T47D (cell line): ENCODE data around the gene BCL2.

Experiments used
- DNase-seq, 2 experiments: peaks; one replicate each; pipeline versions ENCODE4 v3.0.0 to v3.0.0-alpha.2; 2011 to 2012; ENCODE audit warnings: low read depth in 1 of 2, low spot score in 1 of 2
- JUND ChIP-seq: IDR thresholded peaks from 2 replicates; pipeline ENCODE4 v1.6.1; 2012; ENCODE audit warnings: low read depth
- in situ Hi-C: cut with HindIII; loops from 2 replicates; pipeline ENCODE4 v1.10.0; 2016; ENCODE audit warnings: low sequenced_read_pairs, low pct_unique_long_range_greater_than_20kb

The BCL2 gene

DNA sequence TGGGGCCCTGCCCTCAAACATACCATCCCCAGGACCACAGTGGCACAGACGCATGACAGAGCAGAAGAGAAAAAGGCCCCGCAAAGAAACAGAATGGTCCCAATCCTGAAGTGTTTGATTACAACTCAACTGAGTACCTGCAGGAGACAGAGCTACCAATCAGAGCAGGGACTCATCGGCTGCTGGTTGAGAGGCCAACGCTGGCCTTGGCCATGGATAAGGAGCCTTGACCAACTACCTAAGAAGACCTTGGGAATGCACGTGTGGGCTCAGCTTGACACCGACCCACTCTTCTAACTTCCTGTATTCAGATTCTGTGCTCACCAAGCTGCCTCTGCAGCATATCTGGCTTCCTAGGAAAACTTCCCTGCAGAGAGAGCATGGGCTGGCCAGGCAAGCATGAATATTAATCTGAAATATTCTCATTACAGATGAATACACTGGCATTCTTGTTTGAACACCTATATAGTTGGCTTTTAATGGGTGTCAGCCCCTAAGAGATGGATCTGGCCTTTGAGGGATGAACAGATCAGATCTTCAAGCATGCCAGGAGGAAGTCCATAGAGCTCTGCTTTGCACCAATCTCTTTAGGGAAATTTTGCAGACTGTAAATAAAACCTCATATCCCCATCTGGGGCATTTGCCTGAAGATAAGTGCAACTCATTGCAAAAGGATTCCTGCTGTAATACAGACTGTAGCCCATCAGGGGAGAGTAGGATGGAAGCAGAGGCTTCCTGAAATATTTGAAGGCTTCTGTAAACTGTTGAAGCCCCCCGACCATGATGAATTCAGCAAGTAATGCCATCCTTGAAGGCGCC is 135.4 kb downstream of the BCL2 start:
- in situ Hi-C loops, result no loop called here
- TF ChIP-seq JUND, result no peak
- DNase-seq, result no peak

DNA sequence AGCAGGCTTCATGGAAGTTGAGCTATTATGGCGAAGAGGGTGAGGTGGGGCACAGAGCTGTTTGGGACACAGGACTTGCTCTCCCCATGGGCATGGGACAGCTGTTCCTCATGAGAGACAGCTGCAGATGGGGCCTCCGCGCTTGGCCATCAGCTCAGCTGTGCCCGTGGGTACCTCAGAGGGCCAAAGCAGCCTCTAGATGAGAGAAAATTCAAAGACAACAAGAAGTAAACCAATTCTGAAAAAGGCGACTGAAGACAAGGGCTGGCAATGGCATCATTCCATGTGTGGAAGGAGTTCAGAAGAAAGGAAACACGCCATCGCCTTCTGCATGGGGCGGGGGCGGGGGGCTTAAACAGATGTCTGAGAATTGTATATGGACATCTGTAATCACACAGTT is 136.2 kb downstream of the BCL2 start:
- TF ChIP-seq JUND, result no peak
- DNase-seq, result no peak
- in situ Hi-C loops, result no loop called here

DNA sequence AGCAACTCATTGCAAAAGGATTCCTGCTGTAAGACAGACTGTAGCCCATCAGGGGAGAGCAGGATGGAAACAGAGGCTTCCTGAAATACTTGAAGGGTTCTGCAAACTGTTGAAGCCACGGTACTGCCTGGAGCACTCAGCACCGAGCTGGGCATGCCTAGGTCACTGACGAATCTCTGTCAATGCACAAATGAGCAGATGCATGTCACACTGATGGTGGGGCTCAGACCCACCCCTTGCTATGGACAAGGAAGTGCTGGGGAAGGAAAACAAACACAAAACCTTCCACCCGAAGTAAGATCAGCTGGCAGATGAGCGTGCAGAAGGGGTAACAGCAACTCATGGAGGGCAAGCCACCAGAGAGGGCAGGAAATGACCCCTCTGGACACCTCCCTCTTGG is 136.7 kb downstream of the BCL2 start:
- DNase-seq, result no peak
- TF ChIP-seq JUND, result no peak
- in situ Hi-C loops, result no loop called here

DNA sequence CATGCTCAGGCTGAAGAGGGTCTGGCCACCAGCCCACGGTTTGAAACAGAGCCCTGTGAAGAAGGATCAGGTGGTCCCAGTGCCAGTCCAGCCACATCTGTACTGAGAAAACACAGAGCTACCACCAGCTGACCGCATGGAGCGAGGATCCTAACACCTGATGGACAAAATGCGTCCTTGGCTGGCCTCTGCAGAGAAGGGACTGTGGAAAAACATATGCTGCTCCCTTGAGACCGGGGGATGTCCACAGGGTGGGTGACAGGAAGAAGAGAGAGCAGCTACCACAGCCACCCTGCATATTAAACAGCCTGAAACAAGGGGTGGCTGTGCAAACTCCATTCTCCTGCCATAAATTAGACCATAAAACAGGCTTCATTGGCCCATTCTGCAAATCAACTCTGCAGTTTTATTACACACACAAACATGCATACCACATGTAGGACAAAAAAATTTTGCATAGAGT is 137.2 kb downstream of the BCL2 start:
- TF ChIP-seq JUND, result no peak
- DNase-seq, result no peak
- in situ Hi-C loops, result no loop called here

DNA sequence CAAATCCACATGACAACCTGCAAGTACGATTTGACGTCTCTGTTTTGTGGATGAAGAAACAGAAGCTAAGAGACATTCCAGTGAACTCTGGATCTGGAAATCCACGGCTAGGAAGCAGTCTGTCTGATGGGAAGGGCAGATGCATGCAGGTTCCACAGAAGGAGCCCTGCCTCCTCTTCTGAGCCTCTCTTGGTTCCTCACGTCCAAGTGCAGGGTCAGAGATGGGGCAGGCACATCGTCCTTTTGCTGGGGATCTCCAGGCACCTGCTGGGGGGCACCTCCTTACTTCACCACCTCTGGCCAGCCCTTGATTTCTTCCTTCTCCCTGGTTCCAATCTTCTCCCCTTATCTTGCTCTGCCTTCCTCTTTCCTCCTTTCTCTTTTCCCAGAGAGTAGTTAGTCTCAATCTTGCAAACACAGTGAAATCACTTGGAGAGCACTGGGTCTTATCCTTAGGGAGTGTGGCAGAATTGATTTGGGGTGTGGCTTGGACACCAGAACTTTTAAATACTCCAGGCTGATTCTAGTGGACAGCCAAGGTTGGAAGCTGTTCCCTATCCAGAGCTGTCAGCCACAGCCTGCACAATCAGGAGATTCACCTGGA is 137.8 kb downstream of the BCL2 start:
- TF ChIP-seq JUND, result no peak
- in situ Hi-C loops, result no loop called here
- DNase-seq, result no peak

DNA sequence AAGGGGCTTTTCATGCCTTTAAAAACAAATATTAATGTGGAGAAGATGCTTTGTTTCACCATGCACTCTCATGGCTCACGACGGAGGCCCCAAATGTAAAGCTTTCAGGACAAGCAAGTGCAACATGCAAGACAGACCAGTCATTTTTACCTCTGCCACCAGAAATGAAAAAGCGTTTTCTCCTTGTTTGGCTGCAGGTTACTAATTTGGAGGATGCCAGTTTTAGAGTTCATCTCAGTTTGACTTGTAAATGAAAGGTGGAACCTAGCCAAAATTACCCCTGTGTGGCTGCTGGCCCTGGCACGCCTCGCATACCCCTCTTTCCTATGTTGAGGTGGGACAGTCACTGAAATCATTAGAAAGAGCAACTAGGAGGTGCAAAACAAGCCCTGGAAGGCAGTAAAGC is 138.6 kb downstream of the BCL2 start:
- TF ChIP-seq JUND, result no peak
- DNase-seq, result no peak
- in situ Hi-C loops, result no loop called here

DNA sequence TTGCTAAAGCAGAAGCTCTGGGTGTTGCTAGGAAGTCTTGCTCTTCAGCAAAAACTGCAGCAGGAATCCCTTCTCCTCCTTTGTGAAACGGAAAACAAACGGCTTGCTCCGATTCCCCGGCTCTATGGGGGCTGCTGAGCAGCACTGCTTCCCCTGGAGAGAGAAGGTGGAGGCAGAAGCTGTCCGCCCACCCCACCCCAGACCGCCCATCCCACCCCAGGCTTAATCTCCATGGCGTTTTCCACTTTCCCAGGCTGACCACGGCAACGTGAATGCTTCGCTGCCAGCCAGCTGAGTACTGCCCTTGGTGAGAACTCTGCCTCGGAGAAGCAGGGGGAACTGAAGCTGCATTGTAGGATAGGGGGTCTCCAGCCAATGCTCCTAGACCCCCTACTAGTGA is 139.2 kb downstream of the BCL2 start:
- DNase-seq, result no peak
- no peak for TF ChIP-seq JUND
- in situ Hi-C loops, result no loop called here

DNA sequence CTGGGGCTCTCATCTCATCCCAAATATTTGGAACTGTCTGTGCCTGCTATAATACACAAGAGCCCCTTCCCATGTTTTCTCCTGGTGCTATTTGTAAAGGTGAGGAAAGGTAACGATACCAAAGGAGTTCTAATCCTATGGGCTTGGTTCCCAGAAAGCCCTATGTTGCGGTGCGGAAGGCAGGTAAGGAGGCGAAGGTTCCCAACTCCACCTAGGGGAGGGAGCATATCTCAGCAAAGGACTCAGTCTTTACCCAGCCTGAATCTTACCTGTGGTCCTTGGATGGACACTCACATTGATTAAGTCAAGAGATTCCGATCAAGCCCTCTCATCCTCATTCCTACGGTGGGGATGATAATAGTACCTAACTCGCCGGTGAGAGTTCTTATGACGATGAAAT is 140.1 kb downstream of the BCL2 start:
- no peak for TF ChIP-seq JUND
- in situ Hi-C loops, result no loop called here
- DNase-seq, result no peak

DNA sequence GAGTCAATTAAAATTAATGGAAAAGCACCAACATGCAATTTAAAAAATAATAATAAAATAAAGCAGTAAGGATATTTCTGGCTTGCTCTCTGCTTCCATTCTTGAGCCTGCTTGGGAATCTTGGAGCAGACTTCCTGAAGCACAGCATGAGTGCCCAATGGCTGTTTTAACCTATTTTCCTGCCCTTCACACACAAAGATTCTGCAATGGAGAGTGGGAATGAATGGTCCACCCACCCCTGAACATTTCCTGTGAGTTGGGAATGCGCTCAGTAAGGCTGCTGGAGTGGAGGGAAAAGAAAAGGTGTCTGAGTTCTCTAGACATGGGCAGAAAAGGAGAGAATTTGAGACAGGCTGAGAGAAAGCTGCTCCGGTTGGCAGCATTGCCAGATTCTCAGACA is 140.6 kb downstream of the BCL2 start:
- TF ChIP-seq JUND, result no peak
- in situ Hi-C loops, result no loop called here
- no peak for DNase-seq

DNA sequence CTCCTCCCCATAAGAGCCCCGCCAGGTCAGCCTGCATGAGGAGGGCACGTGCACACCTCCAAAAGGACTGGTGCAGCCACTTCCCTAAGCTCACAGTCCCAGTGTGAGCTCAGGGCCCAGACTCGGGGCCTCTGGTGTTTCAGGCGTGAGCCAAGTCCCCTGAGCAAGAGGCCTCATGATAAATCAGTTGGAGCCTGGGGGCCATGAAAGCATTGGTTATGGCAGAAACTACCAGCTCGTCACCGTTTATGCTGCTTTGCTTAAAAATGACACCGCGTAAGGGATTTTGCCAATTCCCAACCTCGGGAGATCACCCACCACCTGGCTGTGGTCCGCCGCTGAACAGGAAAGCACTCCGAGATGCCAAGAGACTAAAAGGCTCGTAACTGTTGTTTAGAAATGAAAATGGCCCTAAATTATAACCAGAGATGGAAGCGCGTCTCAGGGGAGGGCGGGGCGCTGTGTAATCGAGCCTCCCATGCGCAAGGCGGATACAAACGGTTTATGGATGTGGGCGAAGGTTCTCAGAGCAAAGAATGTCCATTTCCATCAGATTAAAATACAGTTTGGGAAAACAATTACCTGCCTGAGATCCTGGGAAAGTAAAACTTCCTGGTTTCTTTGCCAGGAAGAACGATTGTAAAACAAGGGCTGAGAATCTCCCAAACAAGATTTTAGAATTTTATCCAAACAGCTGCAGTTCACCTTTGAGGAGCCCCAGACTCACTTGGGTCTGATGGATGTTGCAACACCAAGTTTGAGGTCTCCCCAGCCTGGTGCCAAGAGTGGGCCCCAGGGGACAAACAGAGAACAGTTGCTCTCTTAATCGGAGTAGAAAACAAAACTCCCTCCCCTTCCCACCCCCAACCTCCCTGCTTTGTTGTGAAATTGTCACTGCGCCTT is 141.4 kb downstream of the BCL2 start:
- no peak for TF ChIP-seq JUND
- peak in 1 of 2 experiments; percentile 63 for DNase-seq
- in situ Hi-C loops, result no loop called here

DNA sequence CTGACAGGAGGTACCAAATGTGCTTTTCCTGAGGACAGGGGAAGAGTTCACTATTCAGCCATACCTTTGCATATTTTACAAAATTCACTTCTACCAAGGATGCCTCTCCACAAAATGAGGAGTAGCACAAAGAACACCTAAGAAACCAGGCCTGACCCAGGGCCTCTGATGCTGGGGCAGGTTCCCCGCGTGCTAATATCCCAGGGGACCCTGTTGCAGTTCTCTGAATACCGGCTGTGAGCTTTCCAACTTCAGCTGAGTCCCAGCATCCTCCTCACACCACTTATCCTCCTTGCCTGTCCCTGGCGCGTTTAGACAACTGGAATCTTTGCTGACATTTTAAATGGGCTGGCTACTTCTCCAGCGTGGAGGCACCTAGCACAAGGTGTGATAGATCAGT is 142.3 kb downstream of the BCL2 start:
- no peak for DNase-seq
- in situ Hi-C loops, result no loop called here

DNA sequence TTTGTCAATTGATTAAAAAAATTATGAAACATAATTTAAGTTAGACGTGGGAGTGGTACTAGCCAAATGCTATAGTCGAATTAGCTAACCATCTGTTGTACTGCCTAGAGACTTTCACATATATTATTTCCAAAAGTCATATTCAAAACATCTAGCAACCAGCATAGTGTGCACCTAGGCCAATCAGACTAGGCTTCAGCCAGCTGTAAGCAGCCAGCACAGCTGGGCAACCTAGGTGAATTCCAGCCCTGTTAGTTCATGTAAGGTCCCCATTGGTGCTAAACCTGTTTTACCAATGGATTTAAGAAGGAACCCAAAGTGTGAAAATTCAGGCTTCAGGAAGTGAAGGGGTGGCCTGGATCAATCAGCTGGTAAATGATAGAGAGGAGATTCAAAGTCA is 144.3 kb downstream of the BCL2 start:
- no peak for TF ChIP-seq JUND
- in situ Hi-C loops, result no loop called here
- DNase-seq, result no peak

More for the DNA sequence above, 142.3 kb downstream of the BCL2 start:
- TF ChIP-seq JUND, result no peak

DNA sequence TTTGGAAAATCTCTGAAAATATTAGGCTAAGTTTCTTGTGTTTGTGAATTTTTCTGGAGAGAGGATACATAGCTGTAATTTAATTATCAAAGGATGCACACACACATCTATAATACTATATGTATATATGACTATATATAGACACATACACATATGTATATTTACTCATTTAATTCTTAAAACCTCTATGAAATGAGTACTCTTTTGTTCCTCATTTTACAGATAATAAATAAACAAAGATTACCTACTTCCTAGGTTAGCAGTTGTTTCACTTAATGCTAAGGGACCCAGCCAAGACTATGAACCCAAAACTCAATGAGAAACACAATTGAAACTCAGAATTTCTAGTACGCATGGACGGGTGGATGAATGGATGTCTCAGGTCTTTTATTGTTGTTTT is 145.6 kb downstream of the BCL2 start:
- in situ Hi-C loops, result no loop called here
- DNase-seq, result no peak
- no peak for TF ChIP-seq JUND
